NCI-H1694 treated with DMSO at 0.1 percent for 48 hours (cell line): ENCODE results near the gene RSU1.
"Not testable (repeated sequence)": the region's sequence is repeated elsewhere in the genome, so short reads cannot be mapped to it uniquely, and the experiment has no call there.

ENCODE experiments used
- DNase-seq: peaks from one replicate; lab custom pipeline; 2025; lab: John Stamatoyannopoulos, UW

RSU1 gene

GRCh38 chr10:16817125-16818019 is at the start of gene RSU1:
Gene RSU1 (minus strand): TSS chr10:16817424. CDS start chr10:16817081, 343 bp downstream.
- DNase-seq: peak; percentile 96

GRCh38 chr10:16866541-16867275 is 49.5 kb upstream of the RSU1 start:
- no peak for DNase-seq

- DNase-seq: no peak
Observed at GRCh38 chr10:16865766-16866165, 48.5 kb upstream of the RSU1 start.

- DNase-seq: no peak
Observed at GRCh38 chr10:16863766-16864165, 46.5 kb upstream of the RSU1 start.

GRCh38 chr10:16857419-16857818 is 40.2 kb upstream of the RSU1 start:
- no peak for DNase-seq

GRCh38 chr10:16856567-16856966 is 39.3 kb upstream of the RSU1 start:
- DNase-seq: no peak

GRCh38 chr10:16856092-16856491 is 38.9 kb upstream of the RSU1 start:
- no peak for DNase-seq

- DNase-seq: no peak
Observed at GRCh38 chr10:16854623-16855022, 37.4 kb upstream of the RSU1 start.

- DNase-seq: no peak
Observed at GRCh38 chr10:16853809-16854208, 36.6 kb upstream of the RSU1 start.

- no peak for DNase-seq
Observed at GRCh38 chr10:16853201-16853600, 36.0 kb upstream of the RSU1 start.

GRCh38 chr10:16852624-16853023 is 35.4 kb upstream of the RSU1 start:
- no peak for DNase-seq

GRCh38 chr10:16848562-16849154 is 31.4 kb upstream of the RSU1 start:
- no peak for DNase-seq

GRCh38 chr10:16847644-16848043 is 30.4 kb upstream of the RSU1 start:
- no peak for DNase-seq

- DNase-seq: no peak
Observed at GRCh38 chr10:16845248-16845647, 28.0 kb upstream of the RSU1 start.

GRCh38 chr10:16843252-16843870 is 26.1 kb upstream of the RSU1 start:
- DNase-seq: peak; percentile 56

GRCh38 chr10:16835228-16835627 is 18.0 kb upstream of the RSU1 start:
- no peak for DNase-seq

GRCh38 chr10:16832351-16833080 is 15.3 kb upstream of the RSU1 start:
- DNase-seq: no peak

GRCh38 chr10:16828701-16829175 is 11.5 kb upstream of the RSU1 start:
- no peak for DNase-seq

- DNase-seq: peak; percentile 29
Observed at GRCh38 chr10:16828114-16828568, 10.9 kb upstream of the RSU1 start.

- DNase-seq: not testable (repeated sequence)
Observed at GRCh38 chr10:16827474-16827873, 10.2 kb upstream of the RSU1 start.

- DNase-seq: no peak
Observed at GRCh38 chr10:16822726-16823360, 5.6 kb upstream of the RSU1 start.
